ENCODE data around the gene STMN1.
A peak's percentile ranks its signal among the peaks of the same experiment; 100 is the strongest.
"Not testable (repeated sequence)": the region's sequence is repeated elsewhere in the genome, so short reads cannot be mapped to it uniquely, and the experiment has no call there.

Gene STMN1

DNA sequence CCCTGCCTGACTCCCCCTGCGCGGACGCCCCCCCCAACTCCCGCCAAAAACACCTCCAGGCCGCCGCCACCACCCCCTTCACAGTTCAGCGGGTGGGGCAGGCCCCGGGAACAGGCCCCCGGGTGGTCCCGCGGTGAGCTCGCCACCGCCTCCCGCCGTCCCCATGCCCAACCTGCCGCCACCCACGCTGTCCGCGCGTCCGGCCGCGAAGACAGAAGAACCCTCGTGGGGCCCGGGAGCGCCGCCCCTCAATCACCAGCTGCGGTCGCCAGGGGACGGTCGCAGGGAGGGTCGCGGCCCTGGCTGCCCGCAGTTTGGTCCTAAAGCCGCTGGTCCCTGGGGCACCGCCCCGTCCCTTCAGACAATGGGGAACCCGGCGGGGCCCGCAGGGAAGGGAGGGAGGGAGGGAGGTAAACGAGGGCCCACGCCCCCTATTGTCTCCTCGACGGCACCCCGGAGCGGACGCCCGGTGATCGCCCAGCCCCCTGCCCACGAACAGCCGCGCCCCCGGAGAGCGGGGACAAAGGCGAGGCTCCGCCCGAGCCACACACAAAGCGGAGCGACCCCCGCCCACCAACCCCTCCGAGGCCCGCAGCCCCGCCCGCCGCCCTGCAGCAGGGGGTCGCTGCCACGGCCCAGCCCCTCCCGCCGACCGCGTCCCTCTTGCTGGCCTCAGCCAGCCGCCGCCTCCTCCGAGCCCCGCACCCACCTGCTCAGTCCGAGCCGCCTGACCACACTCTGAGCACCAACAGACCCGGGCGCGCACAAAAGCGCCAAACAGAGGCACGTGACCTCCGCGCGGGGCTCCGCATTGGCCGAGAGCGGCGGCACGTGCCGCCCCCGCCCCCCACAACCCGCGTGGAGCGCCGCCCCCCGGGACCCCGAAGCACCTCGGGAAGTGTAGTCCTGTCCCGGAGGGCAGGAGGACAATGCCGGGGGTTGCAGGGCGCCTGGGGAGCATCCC, at the start of gene STMN1:
TSS of gene STMN1 (minus strand) at position 740 of the 964 bp plus-strand sequence. CDS start 1,743 bp downstream, outside the sequence.
- peak; percentile 81 for DNase-seq

DNA sequence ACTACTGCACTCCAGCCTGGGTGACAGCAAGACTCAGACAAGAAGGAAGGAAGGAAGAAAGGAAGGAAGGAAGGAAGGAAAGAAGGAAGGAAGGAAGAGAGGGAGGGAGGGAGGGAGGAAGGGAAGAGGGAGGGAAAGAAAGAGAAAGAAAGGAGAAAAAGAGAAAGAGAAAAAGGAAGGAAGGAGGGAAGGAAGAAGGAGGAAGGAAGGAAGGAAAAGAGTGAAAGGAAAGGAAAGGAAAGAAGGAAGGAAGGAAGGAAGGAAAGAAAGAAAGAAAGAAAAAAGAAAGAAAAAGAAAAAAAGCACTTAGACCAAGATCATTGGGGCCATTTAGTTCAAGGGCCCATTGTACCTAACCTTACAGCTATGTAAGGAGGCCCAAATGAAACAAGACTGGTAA, 49.3 kb upstream of the STMN1 start:
- DNase-seq: no peak

DNA sequence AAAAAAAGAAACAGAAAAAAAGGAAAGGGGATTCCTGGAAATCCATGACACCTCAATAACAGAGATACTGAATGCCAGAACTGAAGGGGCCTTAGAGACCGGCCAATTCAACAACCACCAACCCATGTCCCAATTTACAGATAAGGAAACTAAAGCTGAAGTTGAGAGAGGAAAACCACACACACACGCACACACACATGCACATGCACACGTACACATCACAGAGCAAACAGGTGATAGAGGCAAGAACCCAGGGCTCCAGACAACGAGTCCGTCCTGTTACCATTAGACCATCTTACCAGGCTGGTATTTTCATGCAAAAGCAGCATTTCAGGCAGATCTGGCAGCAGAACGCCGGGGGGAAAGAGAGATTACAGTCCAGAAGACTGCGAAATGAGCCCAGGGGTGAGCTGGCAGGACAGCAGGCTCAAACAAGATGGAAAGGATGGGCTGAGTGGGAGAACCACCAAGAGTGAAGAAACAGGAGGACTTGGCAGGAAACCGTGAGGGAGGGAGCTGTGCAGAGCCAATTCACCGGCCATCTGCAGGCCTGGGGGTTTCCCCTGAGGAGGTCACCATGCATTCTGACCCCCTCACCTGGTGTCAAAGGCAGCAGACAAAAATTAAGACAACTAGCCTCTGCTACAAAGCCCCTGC, 48.2 kb upstream of the STMN1 start:
- no peak for DNase-seq

DNA sequence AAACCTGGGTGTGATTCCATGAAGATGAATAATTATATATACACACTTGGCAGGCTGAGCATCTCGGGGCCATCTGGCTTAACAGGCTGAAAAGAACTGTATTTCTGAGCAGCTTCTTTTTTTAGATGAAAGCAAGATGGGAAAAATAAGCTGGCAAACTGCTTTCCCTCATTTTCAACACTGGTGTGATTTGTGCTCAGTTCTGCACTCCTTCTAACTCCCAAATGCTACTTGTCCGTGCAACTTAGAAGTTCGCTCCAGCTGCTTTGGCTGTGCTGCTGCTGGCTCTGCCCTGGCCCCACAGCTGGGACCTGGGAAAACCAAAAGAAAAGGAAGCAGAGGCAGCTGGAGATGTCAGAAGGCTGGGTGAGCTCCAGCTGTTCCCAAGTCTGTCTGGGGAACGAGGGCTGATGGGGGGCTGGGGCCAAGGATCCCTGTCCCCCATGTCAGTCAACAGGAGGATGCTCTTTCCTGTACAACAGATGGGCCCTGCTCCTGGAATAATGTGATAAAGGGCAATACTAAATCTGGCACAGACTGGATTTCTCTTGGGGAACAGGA, 46.7 kb upstream of the STMN1 start:
- DNase-seq: no peak

DNA sequence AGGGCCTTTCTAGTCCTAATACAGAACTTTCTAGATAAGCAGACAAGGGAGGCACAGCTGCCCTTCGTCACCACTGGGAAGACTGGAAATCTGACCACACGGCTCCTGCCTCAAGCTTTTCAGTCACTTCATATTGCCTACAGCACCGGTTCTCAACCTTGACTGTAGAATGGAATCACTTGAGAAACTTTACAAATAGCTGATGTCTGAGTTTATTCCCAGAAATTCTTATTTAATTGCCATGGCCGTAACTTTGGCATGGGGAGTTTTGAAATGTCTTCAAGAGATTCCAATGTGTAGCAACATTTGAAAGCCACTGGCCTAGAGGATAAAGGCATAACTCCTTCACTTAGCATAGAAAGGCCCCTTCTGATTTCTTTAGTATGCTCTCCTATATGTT, 42.4 kb upstream of the STMN1 start:
- DNase-seq: no peak

DNA sequence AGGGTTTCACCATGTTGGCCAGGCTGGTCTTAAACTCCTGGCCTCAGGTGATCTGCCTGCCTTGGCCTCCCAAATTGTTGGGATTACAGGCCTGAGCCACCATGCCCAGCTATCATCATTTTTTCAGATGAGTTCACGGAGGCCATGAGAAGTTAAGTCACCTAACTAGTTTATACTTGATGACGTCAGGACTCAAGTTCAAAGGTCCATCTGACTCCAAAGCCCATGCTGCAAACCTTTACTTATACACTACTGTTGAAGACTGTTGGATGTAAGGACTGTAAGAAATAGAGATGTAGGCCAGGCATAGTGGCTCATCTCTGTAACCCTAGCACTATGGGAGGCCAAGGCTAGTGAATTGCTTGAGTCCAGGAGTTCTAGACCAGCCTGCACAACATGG, 40.8 kb upstream of the STMN1 start:
- no peak for DNase-seq

DNA sequence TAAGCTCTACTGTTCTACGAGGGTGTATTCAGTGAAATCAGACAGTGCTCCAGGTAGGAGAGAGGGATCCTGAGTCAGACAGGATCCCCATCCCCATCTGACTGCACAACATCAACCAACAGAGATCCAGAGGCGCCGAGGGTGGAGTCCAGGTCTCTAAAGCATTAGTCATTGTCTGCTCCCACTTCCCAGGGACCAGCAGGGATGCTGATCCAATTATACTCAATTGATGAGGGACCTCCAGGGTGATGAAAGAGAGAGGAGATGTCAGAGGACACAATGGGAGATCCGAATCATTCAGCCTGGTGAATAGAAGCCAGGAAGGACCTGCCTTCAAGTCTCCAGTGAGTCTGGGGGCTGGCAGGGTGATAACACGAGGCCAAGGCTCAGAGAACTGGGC, 39.5 kb upstream of the STMN1 start:
- no peak for DNase-seq

DNA sequence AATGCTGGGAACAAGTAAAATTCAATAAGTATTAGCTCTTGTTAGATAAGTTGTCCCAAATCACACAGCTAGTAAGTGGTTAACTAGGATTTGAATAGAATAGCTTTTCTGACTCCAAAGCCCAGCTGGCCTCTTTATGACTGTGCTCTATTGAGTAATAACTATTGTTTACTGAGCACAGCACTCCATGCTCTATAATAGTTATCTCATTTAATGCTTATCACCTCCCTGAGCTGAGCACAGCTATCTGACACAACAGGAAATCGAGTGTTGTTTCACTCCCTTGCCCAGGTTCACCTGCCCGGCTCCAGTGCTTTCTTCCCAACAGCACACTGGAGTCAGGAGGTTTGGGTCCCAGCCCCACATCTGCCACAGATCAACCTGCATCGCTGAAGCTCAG, 38.8 kb upstream of the STMN1 start:
- DNase-seq: no peak

DNA sequence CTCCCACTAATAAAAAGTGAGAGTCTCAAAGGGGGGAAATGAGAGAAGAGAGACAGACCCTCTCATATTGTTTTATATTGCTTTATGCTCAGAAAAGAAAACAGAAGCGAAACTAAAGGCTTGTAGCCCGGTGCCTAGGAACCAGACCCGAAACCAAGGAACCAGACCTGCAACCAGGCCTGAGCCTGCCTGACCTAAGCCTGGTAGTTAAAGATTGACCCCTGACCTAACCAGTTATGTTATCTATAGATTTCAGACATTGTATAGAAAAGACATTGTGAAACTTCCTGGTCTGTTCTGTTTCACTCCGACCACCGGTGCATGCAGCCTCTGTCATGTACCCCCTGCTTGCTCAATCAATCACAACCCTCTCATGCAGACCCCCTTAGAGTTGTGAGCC, 37.3 kb upstream of the STMN1 start:
- not testable (repeated sequence) for DNase-seq

DNA sequence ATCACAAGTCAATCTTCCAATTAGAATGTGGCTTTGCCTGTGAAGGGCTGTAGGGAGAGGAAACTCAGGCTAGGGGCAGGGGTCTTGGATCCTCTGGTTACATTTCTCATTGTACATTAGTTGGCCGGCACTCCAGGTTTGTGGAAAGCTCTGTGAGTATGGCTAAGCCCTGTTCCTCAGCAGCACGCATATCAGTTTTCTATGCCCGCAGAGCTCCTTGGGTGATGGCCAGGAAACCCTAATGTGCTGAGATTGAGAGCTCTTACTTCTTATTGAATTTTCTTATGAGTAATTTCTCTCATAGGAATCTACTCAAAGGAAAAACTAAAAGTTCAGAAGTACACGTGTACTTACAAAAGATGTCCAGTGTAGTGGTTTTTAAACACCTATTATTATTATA, 30.7 kb upstream of the STMN1 start:
- DNase-seq: no peak

DNA sequence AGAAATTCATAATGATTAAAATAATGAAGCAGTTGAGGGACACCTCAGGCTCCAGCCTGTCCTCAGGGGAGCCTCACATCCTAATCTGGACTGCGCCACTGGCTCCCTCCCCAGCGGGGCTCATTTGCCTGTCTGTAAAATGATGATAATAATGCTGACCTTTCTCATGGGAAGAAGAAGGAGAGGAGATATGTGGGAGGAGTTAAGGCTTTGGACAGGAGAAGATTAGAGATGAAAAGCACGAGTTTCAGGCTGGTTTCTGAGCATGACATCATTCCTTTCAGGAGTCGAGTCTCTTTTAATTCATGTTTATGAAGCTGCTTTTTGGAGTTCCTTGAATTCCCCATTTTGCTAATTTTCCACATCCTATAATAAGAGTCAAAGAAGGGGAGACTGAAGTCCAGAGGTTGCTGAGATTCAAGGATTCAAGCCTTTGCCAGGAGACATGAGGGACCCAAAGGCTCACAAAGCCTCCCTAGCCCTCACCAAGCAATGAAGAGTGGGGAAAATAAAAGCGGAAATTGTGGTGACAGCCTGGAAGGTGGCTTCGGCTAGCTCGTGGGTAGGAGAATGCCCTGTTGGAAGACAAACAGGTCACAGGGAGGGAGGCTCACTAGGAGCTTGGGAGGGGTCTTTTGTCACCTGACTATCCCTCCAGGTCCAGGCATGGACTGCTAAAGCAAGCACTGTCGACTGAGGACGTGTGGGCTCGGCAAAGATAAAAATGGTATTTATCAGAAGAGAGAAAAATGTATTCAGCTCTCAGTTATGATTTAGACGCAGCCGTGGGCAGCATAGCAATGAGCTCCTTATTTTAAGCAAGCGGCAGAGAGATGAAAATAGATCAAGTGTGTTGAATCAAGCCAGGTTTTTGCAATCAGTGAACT, 27.5 kb upstream of the STMN1 start:
- no peak for DNase-seq

DNA sequence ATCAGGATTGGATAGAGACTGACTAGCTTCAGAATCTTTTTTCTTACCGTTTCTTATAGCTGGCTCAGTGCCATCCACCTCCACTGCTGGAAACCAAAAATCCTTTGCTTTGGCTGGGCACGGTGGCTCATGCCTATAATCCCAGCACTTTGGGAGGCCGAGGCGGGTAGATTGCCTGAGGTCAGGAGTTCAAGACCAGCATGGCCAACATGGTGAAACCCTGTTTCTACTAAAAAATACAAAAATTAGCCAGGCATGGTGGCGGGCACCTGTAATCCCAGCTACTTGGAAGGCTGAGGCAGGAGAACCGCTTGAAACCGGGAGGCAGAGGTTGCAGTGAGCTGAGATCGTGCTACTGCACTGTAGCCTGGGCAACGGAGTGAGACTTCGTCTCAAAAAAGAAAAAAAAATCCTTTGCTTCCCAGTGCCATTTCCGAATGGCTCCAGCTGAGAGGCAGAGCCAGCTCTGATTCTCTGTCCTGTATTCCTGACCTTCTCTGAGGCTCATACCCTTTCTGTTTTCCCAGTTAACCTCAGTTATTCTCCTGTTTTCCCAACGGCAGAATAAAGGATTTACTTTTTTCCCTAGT, 26.7 kb upstream of the STMN1 start:
- DNase-seq: not testable (repeated sequence)

DNA sequence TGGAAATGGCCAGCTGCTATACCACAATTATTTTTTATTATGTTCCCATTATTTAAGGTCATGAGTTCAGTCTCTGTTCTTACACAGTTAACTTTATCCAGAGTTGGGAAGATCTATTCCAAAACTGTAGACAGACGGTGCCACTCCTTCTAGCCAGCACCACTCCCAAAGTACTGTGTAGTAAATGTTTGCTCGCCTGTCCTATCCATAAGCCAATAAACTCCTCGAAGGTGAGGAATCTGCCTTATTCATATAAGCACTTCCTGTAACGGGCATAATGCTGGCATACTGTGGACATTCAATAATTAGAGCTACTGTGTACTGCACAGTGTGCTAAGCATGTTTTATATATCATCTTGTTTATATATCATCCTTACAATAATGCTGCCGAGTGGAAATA, 26.1 kb upstream of the STMN1 start:
- no peak for DNase-seq

DNA sequence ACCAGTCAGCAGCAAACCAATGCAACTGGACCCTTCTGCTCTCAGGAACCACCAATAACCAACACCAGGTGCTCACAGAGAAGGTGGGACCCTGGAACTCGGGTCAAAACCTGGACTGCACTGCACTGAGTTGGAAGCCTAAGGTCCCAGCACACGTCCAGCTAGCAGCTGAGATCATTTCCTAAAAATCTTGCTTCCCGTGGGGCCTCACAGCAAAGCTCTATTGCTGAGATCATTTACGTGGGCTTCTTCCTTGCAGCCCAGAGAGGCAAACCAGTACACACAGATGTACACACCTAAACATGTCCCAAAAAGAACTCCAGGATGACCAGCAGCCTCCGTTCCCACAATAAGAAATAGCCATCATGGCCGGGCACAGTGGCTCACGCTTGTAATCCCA, 22.8 kb upstream of the STMN1 start:
- no peak for DNase-seq

DNA sequence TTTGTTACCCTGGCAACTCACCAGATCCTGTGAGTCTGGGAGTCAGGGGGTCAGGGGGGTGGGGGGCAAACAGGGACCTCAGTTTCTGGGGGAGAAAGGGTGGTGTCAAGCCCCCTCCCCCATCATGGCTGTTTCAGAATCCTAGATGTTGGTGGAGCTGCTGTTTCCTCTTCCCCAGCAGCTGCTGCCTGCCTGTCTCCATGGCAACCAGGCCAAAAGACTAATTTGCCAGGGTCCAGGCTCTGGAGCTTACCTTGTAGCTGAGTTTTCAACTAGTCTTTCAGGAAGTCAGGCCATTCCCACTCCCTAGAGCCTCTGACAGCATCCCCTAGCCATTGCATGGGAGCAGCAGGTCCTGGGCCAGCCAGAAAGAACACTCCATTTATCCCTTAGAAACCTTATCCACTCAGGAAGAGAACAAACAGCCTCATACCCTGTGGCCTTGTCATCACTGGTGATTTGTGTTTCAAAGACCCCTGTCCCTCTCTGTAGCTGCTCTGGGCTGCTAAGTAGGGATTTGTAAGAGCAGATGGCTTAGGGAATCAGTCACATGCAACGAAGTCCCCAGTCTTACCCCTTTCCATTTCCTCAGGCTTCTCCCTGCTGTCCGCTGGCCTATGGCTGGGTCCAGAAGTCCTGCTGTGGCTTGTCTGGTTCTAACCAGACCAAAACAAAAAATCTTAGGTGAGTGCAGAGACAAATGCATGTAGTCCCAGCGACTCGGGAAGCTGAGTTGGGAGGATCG, 21.5 kb upstream of the STMN1 start:
- DNase-seq: no peak

DNA sequence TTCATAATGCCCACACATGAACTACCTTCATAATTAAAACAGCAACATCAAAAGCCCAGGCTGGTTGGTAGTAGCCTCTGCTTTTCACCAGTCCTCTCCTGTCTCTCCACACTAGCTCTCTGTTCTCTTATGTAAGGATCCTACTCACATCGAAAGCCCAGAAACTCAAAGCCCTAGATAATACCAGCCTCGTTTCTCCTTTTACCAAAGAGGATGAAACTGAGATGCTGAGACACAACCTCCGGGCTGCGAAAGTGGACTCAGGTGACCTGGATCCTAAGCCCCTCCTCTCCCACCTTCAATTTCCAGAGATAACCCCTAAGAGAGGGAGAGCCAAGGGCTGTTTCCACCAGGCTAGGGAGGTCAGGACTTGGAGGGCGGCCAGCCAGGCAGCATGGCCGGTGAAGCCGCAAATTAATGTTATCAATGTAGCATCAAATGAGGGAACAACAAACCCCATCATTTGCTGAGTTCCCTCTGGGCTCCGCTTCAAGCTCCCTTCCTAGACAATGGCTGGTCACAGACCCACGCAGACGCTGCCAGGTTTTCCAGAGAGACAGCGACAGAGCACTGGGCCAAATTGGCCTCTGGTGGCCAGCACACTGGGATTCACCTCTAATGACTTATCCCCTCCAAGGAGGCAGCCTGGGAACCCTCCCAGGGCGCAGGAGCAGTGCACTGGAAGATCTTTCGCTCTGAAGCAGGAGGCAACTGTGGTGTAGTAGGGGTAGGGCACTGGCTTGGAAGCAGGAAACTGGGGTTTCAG, 20.7 kb upstream of the STMN1 start:
- no peak for DNase-seq

DNA sequence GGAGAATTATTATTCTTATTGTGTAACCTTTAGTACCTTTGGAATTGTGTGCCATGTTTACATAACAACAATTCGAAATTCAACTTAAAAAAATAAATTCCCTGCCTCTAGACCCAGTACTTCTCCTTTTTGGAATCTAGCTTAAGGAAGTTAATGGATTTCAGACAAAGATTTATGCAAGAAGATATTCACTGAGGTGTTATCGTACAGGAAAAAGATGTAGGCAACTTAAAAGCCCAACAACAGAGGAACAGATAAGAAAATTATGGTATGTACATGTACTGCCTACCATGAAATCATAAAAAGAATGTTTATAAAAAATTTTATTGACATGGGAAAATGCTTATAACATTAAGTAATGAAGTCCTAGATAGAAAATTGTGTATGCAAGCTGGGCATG, 18.2 kb upstream of the STMN1 start:
- no peak for DNase-seq

DNA sequence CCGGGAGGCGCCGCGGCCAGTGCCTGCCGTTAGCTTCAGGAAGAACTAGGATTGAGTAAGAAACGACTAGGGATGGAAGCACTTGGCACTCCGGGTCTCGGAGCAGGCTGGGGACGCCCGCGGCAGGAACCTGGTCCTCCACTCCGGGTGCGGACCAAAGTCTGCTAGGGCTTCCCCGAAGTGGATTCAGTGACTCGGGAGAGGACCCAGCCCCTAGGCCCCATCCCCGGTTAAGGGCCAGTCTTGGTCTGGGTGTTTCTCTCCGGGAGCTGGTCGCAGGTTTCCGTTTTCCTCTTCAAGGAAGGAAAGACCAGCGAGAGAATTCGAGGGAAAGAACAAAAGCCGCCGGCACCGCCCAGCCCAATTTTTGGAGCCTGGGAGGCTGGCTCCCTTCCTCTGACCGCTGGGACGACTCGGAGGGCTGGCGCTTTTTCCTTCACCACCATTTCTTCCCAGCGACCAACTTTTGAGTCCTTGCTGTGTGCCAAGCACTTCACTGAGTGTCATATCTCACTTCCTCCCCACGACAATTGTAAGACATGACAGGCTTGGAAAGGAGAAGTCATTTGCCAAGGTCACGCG, 16.8 kb upstream of the STMN1 start:
- DNase-seq: no peak

DNA sequence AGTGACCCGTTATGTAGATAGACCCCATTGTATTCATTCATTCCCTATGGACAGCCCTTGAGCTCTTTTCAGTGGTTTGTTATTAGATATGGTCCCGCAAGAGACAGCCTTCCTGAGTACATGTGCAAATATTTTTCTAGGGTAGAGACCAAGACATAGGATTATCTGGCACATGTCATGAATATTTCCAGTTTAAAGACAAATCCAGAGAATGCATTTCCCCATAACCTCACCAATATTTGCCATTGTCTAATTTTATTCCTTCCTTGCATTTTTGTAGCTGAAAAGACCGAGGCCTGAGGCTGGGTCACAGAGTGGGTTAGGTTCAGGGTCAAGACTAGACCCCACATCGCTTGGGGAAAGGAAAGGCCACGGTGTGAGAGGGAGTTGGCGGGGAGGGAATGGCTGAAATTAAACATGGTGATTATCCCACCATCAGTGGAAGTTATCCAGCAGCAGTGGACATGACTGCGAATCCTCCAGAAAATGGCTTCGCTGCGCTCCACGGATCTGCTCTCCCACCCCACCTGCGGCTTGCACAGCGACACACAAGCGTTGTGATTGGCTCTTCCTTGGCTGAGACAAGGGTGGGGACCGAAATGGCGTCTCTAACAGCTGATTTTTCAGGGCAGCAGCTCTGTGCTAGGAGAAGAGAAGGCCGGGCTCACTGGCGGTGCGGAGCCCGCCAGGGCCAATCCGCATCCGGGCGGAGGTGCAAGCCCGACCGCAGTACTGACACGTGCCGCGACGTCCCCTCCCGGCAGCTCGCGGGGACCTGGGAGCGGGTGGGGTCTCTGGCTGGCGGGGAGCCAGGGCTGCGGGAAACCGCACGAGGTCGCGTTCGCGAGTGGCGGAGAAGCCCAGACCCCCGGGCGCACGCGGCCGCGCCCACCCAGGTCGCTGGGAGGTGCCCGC, 16.1 kb upstream of the STMN1 start:
- DNase-seq: peak; percentile 19

All from activated T-cell treated with anti-CD3 and anti-CD28 coated beads for 4 hours (primary cell).